HG03097 (cell line): ENCODE data around the gene TRPM5.

Source experiments
- ATAC-seq: cut with Tn5 transposase; IDR thresholded peaks from one replicate; pipeline ENCODE4 v1.9.1; 2021; ENCODE audit not compliant: unreplicated experiment, low FRiP score

Gene TRPM5

DNA sequence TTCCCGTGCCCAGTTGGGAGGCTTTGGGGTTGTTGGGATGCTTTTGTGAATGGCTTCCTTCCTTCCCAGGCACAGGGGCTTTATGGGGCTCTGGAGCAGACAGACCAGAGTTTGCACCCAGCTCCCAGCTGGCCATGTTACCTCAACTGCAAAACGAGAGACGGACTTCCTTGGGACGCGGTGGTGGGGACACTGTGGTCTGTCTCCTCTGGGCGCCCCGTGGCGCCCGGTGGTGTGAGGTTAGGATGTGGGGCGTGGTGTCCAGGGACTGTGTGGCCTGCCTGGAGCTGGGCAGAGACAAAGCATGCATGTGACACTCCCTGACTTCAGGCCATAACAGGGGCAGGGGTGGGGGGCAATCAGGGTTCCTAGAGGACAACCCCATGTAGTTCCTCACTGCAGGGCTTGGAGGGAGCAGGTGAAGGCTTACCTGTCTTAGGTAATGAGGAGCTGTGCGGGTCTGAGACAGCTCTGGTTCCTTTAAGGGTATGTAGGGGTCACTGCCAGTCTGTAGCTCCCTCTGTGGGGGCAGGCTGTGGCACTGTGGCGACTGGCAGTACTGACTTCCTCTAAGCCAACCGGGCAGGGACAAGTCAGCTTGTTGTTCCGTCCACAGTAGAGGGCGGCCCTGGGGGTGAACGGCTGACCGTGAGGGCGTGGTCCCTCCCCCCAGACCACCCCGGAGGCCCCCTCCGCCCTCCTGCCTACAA is 14.9 kb upstream of the TRPM5 start:
- ATAC-seq, result no peak

DNA sequence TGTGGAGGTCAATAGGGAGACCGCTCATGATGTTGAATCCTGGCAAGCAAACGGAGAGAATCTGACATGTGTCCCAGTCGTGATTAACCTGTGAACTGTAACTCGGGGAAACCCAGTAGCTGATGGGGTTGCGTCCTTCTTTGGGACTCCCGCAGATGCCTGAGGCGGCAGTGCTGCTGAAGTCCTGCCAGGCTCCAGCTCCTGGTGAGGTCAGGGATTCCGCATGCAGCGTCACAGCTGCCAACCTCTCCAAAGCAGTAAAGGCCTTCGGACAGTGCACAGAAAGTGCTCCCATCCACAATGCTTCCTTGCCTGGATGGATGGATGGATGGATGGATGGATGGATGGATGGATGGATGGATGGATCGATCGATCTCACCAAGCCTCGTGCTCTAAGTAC is 14.0 kb upstream of the TRPM5 start:
- ATAC-seq, result no peak

DNA sequence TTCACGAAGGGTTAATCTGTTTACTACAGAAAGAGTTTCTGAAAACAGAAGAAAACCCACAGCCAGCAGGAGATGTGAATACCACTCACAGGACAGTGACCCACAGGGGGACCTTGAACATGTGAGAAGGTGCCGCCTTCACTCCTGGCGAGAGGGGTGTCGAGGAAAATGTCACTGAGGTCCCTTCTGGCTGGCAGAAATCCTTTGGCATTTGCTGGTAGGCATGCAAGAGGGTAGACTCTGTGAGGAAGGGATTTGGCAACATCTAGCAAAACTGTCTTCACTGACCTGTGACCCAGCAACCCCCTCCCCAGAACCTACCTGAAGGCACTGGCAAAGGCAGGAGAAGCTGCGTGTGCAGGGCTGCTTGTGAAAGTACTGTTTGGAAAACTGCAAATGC is 9.1 kb upstream of the TRPM5 start:
- no peak for ATAC-seq

DNA sequence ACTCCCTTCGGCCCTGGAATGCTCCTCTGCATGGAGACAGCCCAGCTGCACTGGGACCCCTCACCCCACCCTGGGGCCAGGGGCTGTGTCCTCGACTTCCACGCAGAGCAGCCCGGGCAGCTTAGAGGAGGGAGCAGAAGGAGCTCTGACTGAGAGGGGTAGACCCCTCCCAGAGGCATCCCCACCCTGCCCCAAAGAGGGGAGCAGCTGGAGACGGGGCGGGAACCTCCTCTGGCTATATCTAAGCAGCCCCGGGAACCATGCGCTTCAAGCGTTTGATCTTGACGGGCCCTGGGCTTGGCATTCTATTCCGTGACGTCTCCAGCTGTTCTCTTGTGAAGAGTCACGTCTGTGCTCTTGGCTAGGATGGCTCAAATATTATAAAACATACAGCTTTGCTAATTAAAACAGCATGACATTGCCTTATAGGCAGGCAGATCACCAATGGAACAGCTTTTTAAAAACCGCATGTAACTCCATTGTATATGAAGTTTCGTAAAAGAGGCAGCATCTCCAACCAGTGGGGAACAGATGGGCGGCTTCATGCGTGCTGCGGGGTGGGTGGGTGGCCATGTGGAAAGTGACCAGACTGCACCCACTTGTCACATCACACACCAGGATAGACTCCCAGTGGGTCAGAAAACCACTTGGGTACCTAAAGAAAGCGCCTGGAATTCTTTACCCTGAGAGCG is 8.2 kb upstream of the TRPM5 start:
- no peak for ATAC-seq

DNA sequence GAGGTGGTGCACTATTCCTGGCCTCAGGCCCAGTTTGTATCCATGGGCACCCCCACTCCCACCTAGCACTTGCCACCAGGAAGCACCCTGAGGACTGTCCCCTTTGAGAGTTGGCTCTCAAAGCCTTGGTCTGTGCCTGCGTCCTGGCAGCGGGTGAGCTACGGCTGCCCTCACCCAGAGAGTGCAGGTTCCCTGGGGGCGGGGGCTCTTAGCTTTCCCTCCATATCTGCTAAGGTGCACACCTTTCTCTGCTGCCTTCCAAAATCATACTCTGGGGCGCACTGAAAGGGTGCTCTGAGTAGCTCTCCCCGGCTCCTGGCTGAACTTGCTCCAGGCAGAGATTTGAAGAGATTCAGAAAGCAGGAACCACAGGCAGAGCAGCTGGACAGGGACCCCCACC is 7.6 kb upstream of the TRPM5 start:
- ATAC-seq, result no peak

DNA sequence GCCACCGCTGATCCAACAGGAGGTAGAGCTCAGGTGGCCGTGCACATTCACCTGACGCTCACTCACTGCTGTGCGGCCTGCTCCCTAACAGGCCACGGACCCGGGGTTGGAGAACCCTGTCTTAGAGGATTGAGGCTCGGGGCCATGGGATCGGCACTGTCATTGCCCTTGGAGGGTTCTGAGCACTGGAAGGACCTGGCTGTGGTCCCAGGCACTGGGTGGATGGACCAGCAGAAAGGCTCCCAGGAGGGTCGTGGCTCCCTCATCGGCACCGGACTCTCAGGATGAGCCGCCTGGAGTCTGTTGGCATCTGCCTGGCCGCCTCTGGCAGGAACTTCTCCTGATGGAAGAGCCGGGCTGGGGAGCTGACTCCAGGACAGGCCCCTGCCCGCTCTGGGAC is 7.0 kb upstream of the TRPM5 start:
- ATAC-seq, result no peak

DNA sequence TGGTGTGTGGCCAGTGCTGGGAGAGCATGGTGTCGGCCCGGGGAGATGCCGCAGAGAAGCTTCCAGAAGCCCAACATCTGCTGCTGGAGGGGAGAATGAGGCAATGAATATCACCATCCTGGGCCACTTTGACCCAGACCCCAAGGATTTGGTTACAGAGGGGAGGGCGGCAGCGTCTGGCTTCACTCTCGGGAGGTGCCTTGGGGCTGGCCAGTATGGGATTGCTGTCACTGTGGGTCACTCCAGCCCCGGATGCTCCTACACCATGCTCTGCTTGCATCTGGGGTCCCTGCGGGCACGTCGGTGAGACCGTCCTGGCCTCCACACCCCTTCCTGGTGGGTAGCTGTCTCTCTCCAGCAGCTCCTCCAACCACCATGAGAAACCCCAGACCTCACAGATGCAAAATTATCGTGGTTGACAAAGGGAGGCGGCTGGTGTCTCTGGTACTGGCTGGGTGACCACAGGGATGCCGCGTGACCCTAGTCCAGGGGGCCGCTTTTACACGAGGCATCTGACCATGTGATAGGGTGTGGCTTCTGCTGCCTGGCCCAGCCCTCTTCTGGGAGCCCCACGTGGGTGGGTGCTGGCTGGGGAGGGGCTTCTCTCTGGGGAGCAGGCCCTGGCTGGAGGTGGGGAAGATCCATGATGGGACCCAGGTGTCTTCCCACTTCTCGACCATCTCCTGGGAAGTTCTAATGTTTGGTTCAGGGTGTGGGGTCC is 6.2 kb upstream of the TRPM5 start:
- no peak for ATAC-seq

DNA sequence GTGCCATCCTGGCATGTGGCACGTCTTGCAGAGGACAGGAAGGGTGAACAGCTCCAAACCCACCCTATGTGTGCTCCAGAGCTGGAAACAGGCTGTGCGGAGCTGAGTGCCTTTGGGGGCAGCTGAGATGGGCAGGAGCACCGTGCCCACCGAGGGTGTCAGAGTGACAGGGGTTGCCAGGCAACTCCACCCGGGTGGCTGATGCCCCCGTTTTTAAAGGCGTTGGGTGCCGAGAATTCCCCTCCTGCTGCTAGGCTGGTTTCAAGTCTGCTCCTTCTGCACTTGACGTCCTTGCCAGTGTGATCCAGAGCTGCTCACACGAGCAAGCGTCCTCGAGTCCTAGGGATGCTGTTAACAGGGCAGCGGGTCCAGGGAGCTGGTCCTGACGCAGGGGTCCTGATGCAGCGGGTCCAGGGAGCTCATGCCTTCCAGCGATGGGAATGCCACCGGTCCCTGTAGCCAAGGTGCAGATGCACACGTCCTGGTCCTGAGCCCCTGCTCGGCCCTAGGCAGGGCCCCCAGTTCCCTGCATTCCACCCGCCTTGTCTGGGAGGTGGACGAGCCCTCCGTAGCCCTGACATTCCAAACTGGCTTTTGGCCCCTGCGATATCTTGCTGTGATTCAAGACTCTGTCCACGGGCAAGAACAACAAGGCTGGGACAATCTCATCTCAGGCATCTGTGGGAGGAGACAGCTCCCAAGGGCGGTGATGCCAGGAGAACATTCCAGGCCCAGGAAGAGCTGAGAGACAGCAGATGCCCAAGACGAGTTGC is 5.4 kb upstream of the TRPM5 start:
- no peak for ATAC-seq

DNA sequence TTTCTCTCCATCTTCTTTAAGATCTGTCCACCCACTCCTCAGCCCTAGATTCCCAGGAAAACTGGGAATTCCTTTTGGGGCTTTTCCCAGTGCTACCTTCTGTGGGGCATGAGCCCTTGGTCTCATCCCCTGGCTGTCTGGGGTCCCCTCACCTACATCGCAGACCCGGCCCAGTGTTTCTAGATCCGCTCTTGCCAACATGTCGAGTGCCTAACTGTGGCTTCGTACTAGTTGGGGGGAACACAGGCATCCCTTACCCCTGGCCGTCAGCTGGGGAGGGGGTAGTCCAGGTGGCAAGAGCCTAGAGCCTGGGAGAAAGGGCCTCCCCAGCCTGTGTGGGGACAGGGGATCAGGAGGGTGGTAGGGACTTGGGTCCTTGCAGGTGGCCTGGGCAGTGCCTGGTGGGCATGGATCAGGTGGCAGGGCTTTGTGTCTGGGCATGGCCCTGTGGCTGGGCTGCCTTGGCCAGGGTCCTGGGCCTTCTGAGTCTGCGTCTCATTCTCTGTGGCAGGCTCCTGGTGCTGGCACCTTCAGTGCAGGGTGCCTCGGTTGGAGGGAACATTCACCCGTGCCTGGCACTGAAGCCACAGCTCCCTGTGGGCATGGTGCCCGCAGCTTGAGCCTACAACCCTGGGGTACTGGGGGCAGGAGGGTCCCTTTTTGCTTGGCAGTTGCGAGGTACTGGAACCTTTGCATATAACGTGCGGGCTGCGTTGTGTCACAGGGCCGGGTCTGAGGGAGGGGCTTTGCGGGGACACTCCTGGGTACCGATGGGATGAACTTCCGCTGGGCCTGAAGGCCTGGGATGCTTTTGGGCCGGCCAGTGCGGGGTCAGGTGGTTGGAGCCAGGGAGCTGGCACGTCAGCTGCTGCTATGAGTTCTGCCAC is 4.6 kb upstream of the TRPM5 start:
- ATAC-seq, result no peak

DNA sequence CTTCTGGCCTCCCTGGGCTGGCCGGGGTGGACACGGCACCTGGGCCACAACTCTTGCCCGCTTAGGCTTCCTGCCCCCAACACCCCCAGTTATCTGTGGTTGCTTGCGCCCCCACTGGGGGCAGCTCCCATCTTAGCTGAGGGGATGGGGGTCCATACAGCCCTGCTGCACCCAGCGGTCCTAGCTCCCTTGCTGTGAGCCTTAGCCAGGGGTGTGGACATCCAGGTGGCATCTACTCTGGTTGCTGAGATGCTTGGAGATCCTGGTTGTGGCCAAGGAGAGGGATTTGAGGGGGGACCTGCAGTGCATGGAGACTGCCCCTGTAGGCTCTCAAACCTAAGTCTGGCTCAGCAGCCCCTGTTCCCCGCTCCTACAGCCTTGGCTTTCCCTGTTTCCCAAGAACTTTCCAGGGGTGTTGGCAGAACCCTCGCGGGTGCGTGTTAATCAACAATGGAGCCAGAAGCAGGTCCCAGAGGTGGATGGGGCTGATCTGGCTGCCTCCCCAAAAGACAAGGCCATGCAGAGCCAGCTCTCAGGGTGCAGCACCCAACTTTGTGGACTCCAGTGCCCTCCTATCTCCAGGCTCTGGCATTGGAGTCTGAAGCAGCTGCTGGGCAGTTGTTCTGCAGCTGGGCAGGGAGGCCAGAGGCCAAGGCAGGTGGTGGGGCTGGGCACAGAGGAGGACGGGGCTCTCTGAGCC is 3.8 kb upstream of the TRPM5 start:
- ATAC-seq, result no peak

DNA sequence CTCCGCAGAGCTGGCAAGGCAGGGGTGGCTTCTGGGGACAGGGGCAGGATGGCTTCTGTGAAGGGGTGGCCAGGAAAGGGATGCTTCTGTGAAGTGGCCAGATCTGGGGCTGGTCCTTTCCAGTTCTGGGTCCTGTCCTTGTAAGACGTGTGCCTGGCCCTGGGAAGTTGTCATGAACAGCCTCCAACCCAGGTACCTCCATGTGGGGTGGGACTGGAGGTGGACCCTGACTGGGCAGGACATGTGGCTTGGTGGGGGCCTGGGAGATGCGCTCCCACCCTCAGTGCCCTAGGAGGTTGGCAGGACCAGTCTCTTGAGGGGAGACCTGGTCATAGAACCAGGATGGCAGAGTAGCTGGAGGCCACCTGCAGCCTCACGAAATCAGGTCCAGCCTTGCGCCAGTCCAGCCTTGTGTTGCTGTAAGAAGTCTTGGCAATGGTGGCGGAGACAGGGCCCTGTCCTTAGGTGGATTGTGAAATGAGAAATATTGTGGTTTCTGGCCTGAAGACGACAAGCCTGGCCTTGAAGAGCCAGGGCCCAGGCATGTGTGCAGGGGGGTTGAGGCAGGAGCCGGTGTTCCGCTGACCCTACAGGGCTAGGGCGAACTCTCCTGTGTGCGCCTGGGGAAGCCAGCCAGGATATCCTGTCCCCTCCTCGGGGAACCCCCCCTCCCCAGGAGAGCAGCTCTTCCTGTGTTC is 3.1 kb upstream of the TRPM5 start:
- ATAC-seq, result no peak

DNA sequence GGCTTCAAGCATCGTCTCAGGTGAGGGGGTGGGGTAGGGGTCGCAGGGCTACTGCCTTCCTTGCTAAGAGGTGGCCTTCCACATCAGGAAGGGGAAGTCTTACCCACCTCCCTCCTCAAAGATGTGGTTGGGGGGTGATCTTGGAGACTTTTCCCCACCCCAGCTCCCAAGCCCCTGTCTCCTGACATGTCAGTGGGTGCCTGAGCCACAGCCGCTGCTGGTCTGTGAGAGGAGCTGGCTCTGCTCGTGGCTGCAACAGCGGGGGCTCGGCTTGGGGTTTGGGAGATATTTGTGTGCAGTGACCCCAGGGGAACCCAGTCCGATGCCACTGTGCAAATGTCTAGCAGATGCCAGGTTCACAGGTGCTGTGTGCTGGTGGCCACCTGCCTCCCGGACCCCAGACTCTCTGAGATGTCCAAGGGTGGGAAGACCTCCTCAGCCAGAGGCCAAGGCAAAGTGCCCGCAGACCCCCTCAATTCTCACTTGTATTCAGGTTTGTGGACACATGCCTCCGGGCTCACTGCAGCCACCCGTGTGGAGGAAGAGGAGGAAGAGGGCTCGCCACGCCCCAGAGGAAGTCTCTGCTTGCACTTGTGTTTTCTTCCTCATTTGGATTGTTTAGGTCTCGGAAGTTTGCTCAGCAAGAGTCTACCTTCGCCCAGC is 2.4 kb upstream of the TRPM5 start:
- no peak for ATAC-seq

DNA sequence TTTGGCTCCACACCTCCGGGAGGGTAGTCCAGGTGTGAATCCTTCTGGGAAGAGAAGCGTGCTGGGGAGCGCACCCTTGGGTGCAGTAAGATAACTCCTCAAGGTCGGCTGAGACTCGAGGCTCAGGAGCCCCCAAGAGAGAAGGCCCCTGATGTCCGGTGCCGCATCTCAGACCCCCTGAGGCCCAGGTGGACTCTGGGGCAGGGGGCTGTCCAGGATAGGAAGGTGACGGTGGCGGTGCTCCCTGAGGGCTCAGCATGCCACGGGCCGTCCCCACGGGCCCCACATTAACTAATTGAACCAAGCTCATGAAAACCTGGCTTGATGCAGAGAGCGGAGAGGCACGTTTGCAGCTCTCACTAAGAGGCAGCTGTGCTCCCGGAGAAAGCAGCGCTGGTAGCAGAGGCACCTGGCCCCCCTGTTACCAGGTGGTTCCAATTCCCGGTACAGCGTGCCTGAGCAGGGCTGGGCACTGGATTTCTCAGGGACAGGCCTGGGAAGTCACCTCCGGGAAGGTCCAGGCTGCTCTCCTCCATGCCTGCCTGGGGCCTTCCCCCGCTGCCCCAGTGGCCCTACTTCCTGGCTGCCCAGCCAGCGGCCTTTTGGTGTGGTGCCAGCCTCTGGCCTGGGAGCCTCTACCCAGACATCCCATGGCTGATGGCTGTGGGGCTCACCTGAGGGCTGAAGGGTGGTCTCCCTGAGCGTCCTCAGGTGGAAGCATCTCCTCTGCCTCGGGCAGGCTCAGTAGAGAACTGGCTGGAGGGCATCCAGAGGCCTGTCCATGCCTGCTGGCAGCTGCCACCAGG is 1.6 kb upstream of the TRPM5 start:
- ATAC-seq, result no peak

DNA sequence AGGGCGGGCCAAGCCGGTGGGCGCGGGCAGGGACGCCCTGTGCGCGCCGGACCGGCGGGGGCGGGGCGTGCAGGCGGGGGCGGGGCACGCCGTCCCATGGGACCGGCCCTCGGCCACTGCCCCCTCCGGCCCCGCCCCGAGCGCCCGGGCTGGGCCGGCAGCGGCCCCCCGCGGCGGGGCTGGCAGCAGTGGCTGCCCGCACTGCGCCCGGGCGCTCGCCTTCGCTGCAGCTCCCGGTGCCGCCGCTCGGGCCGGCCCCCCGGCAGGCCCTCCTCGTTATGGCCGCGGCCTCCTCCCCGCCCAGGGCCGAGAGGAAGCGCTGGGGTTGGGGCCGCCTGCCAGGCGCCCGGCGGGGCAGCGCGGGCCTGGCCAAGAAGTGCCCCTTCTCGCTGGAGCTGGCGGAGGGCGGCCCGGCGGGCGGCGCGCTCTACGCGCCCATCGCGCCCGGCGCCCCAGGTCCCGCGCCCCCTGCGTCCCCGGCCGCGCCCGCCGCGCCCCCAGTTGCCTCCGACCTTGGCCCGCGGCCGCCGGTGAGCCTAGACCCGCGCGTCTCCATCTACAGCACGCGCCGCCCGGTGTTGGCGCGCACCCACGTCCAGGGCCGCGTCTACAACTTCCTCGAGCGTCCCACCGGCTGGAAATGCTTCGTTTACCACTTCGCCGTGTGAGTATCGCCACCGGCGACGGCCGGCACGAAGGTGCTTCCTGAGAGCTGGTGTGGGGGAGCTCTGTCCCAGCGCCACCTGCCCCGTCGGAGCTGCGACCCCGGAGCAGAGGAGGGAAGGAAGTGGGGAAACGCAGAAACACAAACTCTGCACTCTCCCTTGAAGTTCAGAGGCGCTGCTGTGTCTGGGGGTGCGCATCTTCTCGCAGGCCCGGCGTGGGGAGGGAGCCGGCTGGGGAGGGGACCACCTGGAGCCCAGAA is 769 bp upstream of the TRPM5 start, which contains the start of gene KCNQ1:
KCNQ1 (plus strand) TSS at position 188 of the 925 bp plus-strand sequence; CDS start at position 279, 91 bp downstream.
- ATAC-seq, result no peak

DNA sequence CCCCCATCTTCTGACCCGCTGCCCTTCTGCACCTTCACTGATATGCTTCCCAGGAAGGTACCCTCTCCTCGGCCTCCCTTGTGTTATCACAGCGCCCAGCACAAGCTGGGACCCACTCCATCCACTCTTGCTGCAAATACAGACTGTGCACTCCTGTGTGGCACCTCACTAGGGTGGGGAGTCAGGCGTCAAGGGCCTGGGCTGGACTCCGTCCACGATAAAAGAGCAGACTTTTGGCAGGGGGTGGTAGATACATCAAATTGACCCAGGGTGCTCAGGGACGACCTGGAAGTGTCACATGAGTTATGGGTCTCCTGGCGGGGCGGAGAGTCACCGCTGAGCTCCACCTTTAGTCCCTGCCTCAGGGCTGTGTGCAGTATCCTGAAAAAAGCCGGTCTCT is 908 bp downstream of the TRPM5 start:
- no peak for ATAC-seq

DNA sequence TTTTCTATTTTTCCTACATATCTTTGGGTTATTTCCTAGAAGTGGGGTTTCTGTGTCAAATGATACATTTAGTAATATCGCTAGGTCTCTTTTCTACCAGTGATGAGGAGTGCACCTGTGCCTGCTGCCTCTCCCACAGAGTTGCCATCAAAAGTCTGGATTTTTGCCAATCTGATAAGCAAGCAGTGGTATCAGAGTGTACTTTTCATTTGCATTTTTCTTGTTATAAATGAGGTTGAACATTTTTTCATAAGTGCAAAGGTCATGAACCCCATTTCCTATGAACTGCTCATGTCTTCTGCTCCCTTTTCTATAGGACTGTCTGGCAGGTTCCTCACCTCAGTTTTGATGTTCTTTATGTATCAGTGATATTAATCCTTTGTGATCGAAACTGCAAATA is 1.7 kb downstream of the TRPM5 start:
- ATAC-seq, result no peak
